ENCODE measurements around the gene LARP4.
"Not testable (repeated sequence)": the region's sequence is repeated elsewhere in the genome, so short reads cannot be mapped to it uniquely, and the experiment has no call there.

Gene LARP4

GRCh38 chr12:50398931-50399330 lies 1.8 kb upstream of the LARP4 start:
- DNase-seq = peak in 1 of 42 donors; percentile 7
- intact Hi-C loops (cut with DNase I) = no loop called here

GRCh38 chr12:50400104-50400637 lies 514 bp upstream of the LARP4 start:
- intact Hi-C loops (cut with DNase I) = no loop called here
- DNase-seq = no peak

- intact Hi-C loops (cut with DNase I) = no loop called here
- peak in 23 of 42 donors; percentile 5 to 56 (median 24) for DNase-seq
Measured at GRCh38 chr12:50401500-50402081, 906 bp downstream of the LARP4 start.

- intact Hi-C loops (cut with DNase I) = no loop called here
- DNase-seq = no peak
Measured at GRCh38 chr12:50402264-50403000, 1.7 kb downstream of the LARP4 start.

GRCh38 chr12:50403001-50403440 lies 2.3 kb downstream of the LARP4 start:
- DNase-seq = no peak
- intact Hi-C loops (cut with DNase I) = no loop called here

- peak in 1 of 42 donors; percentile 22 for DNase-seq
- intact Hi-C loops (cut with DNase I) = no loop called here
Measured at GRCh38 chr12:50404307-50404706, 3.6 kb downstream of the LARP4 start.

- intact Hi-C loops (cut with DNase I) = no loop called here
Measured at GRCh38 chr12:50411051-50411660, 10.5 kb downstream of the LARP4 start.

GRCh38 chr12:50415899-50416479 lies 15.3 kb downstream of the LARP4 start:
- no peak for DNase-seq
- intact Hi-C loops (cut with DNase I) = no loop called here

More at GRCh38 chr12:50411051-50411660, 10.5 kb downstream of the LARP4 start:
- peak in 1 of 42 donors; percentile 26 for DNase-seq

GRCh38 chr12:50419112-50419909 lies 18.6 kb downstream of the LARP4 start:
- DNase-seq = no peak
- intact Hi-C loops (cut with DNase I) = no loop called here

- DNase-seq; intact Hi-C loops (cut with DNase I): not testable (repeated sequence)
Measured at GRCh38 chr12:50422855-50423254, 22.2 kb downstream of the LARP4 start.

GRCh38 chr12:50423342-50423741 lies 22.7 kb downstream of the LARP4 start:
- intact Hi-C loops (cut with DNase I); DNase-seq: not testable (repeated sequence)

- DNase-seq = no peak
- intact Hi-C loops (cut with DNase I) = no loop called here
Measured at GRCh38 chr12:50425589-50426258, 25.0 kb downstream of the LARP4 start.

GRCh38 chr12:50431656-50432055 lies 31.0 kb downstream of the LARP4 start:
- DNase-seq; intact Hi-C loops (cut with DNase I): not testable (repeated sequence)

GRCh38 chr12:50440288-50440687 lies 39.6 kb downstream of the LARP4 start:
- intact Hi-C loops (cut with DNase I) = no loop called here
- DNase-seq = no peak

- intact Hi-C loops (cut with DNase I) = no loop called here
- no peak for DNase-seq
Measured at GRCh38 chr12:50441763-50442162, 41.1 kb downstream of the LARP4 start.

GRCh38 chr12:50442178-50442908 lies 41.7 kb downstream of the LARP4 start:
- intact Hi-C loops (cut with DNase I) = no loop called here
- no peak for DNase-seq

GRCh38 chr12:50449671-50450070 lies 49.0 kb downstream of the LARP4 start:
- intact Hi-C loops (cut with DNase I); DNase-seq: not testable (repeated sequence)

- intact Hi-C loops (cut with DNase I) = no loop called here
- DNase-seq = no peak
Measured at GRCh38 chr12:50452795-50453194, 52.1 kb downstream of the LARP4 start.

Measured in head of caudate nucleus (tissue), 42 donors.